Skin of body (tissue), 2 donors: ENCODE results near the gene FHIT. TPM values are rescaled to one million over a fixed set of nuclear protein-coding genes. Genes with fewer than 3 reads are reported as not detected.
A peak's percentile ranks its signal among the peaks of the same experiment; 100 is the strongest.
"Not testable (repeated sequence)": the region's sequence is repeated elsewhere in the genome, so short reads cannot be mapped to it uniquely, and the experiment has no call there.

Experiments
- DNase-seq: peaks from one replicate; lab custom pipeline; 2025; lab: John Stamatoyannopoulos, UW
- total RNA-seq: library from RNA; depleted of rRNA; stranded (reverse); fragments of >200 nt; gene quantifications from one replicate; pipeline ENCODE4 v1.2.3, GENCODE V29; 2014

The FHIT gene
- total RNA-seq, 1 donor from 2014 or later, result 8.9 TPM

GRCh38 chr3:59810606-59811005, 1440.6 kb downstream of the FHIT start:
- no peak for DNase-seq

- peak; percentile 34 for DNase-seq
These were observed 1441.4 kb downstream of the FHIT start for GRCh38 chr3:59809710-59810444.

GRCh38 chr3:59809016-59809415, 1442.2 kb downstream of the FHIT start:
- DNase-seq, result no peak

- DNase-seq, result no peak
These were observed 1442.8 kb downstream of the FHIT start for GRCh38 chr3:59808446-59808845.

GRCh38 chr3:59803268-59803667, 1448.0 kb downstream of the FHIT start:
- no peak for DNase-seq

GRCh38 chr3:59802453-59802852, 1448.8 kb downstream of the FHIT start:
- DNase-seq, result not testable (repeated sequence)

- DNase-seq, result no peak
These were observed 1449.2 kb downstream of the FHIT start for GRCh38 chr3:59802045-59802444.

- DNase-seq, result no peak
These were observed 1450.8 kb downstream of the FHIT start for GRCh38 chr3:59800481-59800880.

GRCh38 chr3:59798372-59799086, 1452.7 kb downstream of the FHIT start:
- no peak for DNase-seq

GRCh38 chr3:59797533-59797932, 1453.7 kb downstream of the FHIT start:
- no peak for DNase-seq

GRCh38 chr3:59796456-59796855, 1454.8 kb downstream of the FHIT start:
- DNase-seq, result no peak

GRCh38 chr3:59795756-59796155, 1455.5 kb downstream of the FHIT start:
- DNase-seq, result no peak

- no peak for DNase-seq
These were observed 1457.3 kb downstream of the FHIT start for GRCh38 chr3:59793976-59794375.

GRCh38 chr3:59791774-59792308, 1459.4 kb downstream of the FHIT start:
- no peak for DNase-seq

- DNase-seq, result no peak
These were observed 1461.0 kb downstream of the FHIT start for GRCh38 chr3:59790241-59790640.

- DNase-seq, result no peak
These were observed 1462.5 kb downstream of the FHIT start for GRCh38 chr3:59788801-59789200.

GRCh38 chr3:59788133-59788532, 1463.1 kb downstream of the FHIT start:
- DNase-seq, result no peak

GRCh38 chr3:59786374-59786773, 1464.9 kb downstream of the FHIT start:
- no peak for DNase-seq

GRCh38 chr3:59784164-59784563, 1467.1 kb downstream of the FHIT start:
- DNase-seq, result no peak

GRCh38 chr3:59783468-59783988, 1467.7 kb downstream of the FHIT start:
- DNase-seq, result no peak

GRCh38 chr3:59782664-59783063, 1468.6 kb downstream of the FHIT start:
- DNase-seq, result no peak

GRCh38 chr3:59780209-59780608, 1471.0 kb downstream of the FHIT start:
- no peak for DNase-seq
